OCI-LY1 (cell line): ENCODE results near the gene INHA.

Experiments used
- H2AFZ ChIP-seq: fragments of 200-600 bp; sonication (generic), shearing (Covaris generic); 2 replicates; pipeline ENCODE4 v1.6.0; 2014; ENCODE audit warnings: antibody characterized with exemption, mild to moderate bottlenecking, low read length
- H3F3A ChIP-seq: fragments of 200-600 bp; sonication (generic), shearing (Covaris generic); 2 replicates; pipeline ENCODE4 v1.6.0; 2014; ENCODE audit warnings: mild to moderate bottlenecking, antibody characterized with exemption, low read length, moderate library complexity; ENCODE audit not compliant: insufficient read depth
- H3K27ac ChIP-seq: fragments of 200-600 bp; sonication (generic); 2 replicates; pipeline ENCODE4 v1.5.1; 2014; ENCODE audit warnings: low read length, mixed run types, mild to moderate bottlenecking, low read depth; ENCODE audit not compliant: poor library complexity, severe bottlenecking
- H3K27me3 ChIP-seq: fragments of 200-600 bp; sonication (generic); 2 replicates; pipeline ENCODE4 v1.6.0; 2014; ENCODE audit warnings: antibody characterized with exemption, mild to moderate bottlenecking, low read length, moderate library complexity; ENCODE audit not compliant: insufficient read depth
- H3K36me3 ChIP-seq: fragments of 200-600 bp; sonication (generic); 2 replicates; pipeline ENCODE4 v1.6.1; 2014; ENCODE audit warnings: mild to moderate bottlenecking, antibody characterized with exemption, low read length, moderate library complexity, mixed read lengths; ENCODE audit not compliant: insufficient read depth
- H3K4me1 ChIP-seq: fragments of 200-600 bp; sonication (generic); 2 replicates; pipeline ENCODE4 v1.5.1; 2014; ENCODE audit warnings: mild to moderate bottlenecking, low read length, moderate library complexity; ENCODE audit not compliant: insufficient read depth, severe bottlenecking
- H3K4me2 ChIP-seq: fragments of 200-600 bp; sonication (generic), shearing (Covaris generic); 2 replicates; pipeline ENCODE4 v1.6.1; 2014; ENCODE audit warnings: low read length
- H3K4me3 ChIP-seq: fragments of 200-600 bp; sonication (generic); 2 replicates; pipeline ENCODE4 v1.5.1; 2014; ENCODE audit warnings: low read length, low read depth, mild to moderate bottlenecking, mixed read lengths; ENCODE audit not compliant: poor library complexity, severe bottlenecking
- H3K79me2 ChIP-seq: fragments of 200-600 bp; shearing (Covaris generic); 2 replicates; pipeline ENCODE4 v1.6.1; 2016; ENCODE audit warnings: mixed run types, low read length, mixed read lengths; ENCODE audit not compliant: insufficient read depth
- H3K9ac ChIP-seq: fragments of 200-600 bp; sonication (generic), shearing (Covaris generic); 2 replicates; pipeline ENCODE4 v1.6.1; 2014; ENCODE audit warnings: mild to moderate bottlenecking, low read length, mixed read lengths
- H3K9me2 ChIP-seq: fragments of 200-600 bp; sonication (generic), shearing (Covaris generic); 2 replicates; pipeline ENCODE4 v1.6.1; 2014; ENCODE audit warnings: low read depth, mild to moderate bottlenecking, low read length, mixed read lengths
- H3K9me3 ChIP-seq: fragments of 200-600 bp; shearing (Covaris generic); 2 replicates; pipeline ENCODE4 v1.6.1; 2014; ENCODE audit warnings: low read length, mixed read lengths
- H4K20me1 ChIP-seq: fragments of 200-600 bp; sonication (generic), shearing (Covaris generic); 2 replicates; pipeline ENCODE4 v1.6.0; 2016; ENCODE audit warnings: mild to moderate bottlenecking, low read length; ENCODE audit not compliant: insufficient read depth
- CTCF ChIP-seq: fragments of 200-600 bp; sonication (generic), shearing (Covaris generic); IDR thresholded peaks from 2 replicates; pipeline ENCODE4 v1.5.1; 2017; ENCODE audit warnings: mild to moderate bottlenecking, antibody characterized with exemption, low read length, moderate library complexity, mixed read lengths
- EZH2 ChIP-seq: fragments of 200-600 bp; sonication (generic), shearing (Covaris generic); IDR thresholded peaks from 2 replicates; pipeline ENCODE4 v1.8.0; 2017; ENCODE audit warnings: borderline replicate concordance, mixed run types, mild to moderate bottlenecking, antibody characterized with exemption, low read length, moderate library complexity, mixed read lengths

The INHA gene

DNA sequence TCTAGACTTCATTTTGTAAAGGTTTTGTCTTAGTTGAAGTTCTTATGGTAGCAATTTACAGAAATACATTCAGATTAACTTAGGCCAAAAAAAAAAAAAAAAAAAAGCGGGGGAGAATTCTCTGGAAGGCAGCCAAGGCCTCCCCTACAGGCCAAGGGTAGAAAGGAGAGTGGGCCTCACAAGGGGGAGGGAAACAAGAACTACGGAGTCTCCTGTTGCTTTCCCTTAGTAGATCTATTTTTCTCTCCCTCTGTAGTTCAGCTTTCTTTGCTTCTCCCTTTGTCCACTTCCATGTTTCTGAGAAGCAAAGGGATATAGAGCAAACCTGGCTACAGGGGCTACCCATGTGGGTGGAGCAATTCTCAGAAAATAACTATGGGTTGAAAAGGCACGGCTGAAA, 23.1 kb downstream of the INHA start:
- H3K9me2 ChIP-seq, result no peaks in the 10 kb centered on the region
- no peaks in the 10 kb centered on the region for H3K27me3 ChIP-seq
- no peaks in the 10 kb centered on the region for H3K9me3 ChIP-seq
- TF ChIP-seq CTCF (no peak), EZH2 (no peak)
- H3K4me1 ChIP-seq, result peaks cover 12% of the 10 kb centered on the region
- H3K79me2 ChIP-seq, result no peaks in the 10 kb centered on the region
- no peak overlapping the region for H3K4me2 ChIP-seq
- H3K27ac ChIP-seq, result no peak overlapping the region
- H4K20me1 ChIP-seq, result no peaks in the 10 kb centered on the region
- no peak overlapping the region for H3K4me3 ChIP-seq
- H3K36me3 ChIP-seq, result no peaks in the 10 kb centered on the region
- no peak overlapping the region for H3K9ac ChIP-seq
- no peak overlapping the region for H2AFZ ChIP-seq
- no peaks in the 10 kb centered on the region for H3F3A ChIP-seq

DNA sequence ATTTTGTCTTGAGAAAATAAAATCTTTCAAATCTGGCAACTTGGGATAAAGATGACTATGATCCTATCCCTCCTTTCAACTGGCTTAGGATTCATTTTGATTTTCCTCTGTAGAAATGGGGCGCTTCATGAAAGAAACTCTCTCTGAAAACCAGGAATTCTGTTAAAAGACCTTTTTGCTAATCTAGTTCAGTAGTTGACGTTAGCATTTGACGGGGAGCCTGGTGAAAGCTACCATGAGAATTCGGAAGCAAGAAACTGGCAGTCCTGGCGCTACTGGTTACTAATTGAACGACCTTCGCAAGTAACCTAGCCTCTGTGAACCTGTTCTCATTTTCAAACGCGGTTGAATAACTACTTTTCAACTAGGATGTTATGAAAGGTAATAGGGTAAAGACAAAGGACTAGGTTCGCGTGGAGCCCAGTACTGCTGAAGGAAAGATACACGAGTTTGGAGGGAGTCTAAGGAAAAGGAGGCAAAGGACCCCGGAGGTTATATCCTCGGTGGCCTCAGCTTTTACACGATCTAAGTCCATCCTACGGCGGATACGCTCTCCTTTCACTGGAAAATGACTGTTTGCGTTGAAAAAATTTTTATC, 24.9 kb downstream of the INHA start:
- Histone ChIP-seq H3K4me1 (peaks cover 12% of the 10 kb centered on the region), H3F3A (no peaks in the 10 kb centered on the region), H3K4me2 (peak overlapping the region; percentile 83), H3K9me3 (no peaks in the 10 kb centered on the region), H3K9me2 (no peaks in the 10 kb centered on the region), H3K9ac (peak overlapping the region; percentile 75), H3K27ac (peak overlapping the region; percentile 70), H3K4me3 (peak overlapping the region; percentile 69), H2AFZ (peak overlapping the region; percentile 17; the same call in 1 of the 2 replicates), H4K20me1 (no peaks in the 10 kb centered on the region), H3K27me3 (no peaks in the 10 kb centered on the region), H3K36me3 (peaks cover 6% of the 10 kb centered on the region; the same call in 1 of the 2 replicates), H3K79me2 (no peaks in the 10 kb centered on the region)
- TF ChIP-seq CTCF (no peak), EZH2 (no peak)

DNA sequence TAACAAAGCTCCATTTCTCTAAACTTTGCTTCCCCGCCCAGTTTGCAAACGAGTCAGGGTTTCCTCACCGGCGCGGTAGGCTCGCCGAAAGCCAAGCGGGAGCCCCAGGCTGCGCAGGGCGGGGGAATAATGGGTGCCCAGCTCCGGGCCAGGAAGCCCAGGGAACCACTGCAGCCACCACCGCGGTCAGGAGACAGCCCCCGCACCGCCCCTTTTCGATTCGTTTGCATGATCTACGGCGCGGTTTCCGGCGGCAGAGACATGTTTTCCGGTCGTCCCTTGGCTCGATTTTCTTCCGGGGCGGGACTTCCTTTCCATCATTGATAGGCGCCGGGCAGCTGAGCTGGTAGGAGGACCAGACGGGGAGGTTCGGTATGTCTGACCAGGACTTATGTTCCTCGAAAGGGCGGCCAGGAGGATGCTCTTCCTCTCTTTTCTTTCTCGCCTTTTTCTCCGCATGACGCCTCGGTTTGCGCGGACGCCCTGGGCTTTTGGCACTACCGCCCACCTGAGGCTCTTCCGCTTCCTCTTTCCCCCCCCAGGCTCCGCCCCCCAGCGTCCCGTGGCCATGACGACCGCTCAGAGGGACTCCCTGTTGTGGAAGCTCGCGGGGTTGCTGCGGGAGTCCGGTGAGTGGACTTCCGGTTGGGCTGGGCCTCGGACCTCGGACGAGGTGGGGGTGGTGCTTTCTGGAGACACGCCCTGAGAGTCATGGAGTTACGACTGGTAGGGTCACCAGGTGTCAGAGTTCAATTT, 25.6 kb downstream of the INHA start, which contains the start of gene STK11IP:
TSS of gene STK11IP (plus strand) at position 306 of the 756 bp plus-strand sequence. CDS start at position 569, 263 bp downstream.
- no peaks in the 10 kb centered on the region for H3K9me3 ChIP-seq
- H3K4me2 ChIP-seq, result peak within 1 kb of the TSS; percentile 83
- H3K4me1 ChIP-seq, result peaks cover 12% of the 10 kb centered on the region
- H3K79me2 ChIP-seq, result no peaks in the 10 kb centered on the region
- H3K4me3 ChIP-seq, result peak within 1 kb of the TSS; percentile 69
- H3K27me3 ChIP-seq, result no peaks in the 10 kb centered on the region
- peak within 1 kb of the TSS; percentile 70 for H3K27ac ChIP-seq
- TF ChIP-seq CTCF (no peak), EZH2 (no peak)
- H3K36me3 ChIP-seq, result peaks cover 8% of the 10 kb centered on the region; the same call in 1 of the 2 replicates
- no peaks in the 10 kb centered on the region for H4K20me1 ChIP-seq
- peak within 1 kb of the TSS; percentile 38; the same call in 1 of the 2 replicates for H2AFZ ChIP-seq
- no peaks in the 10 kb centered on the region for H3K9me2 ChIP-seq
- peak within 1 kb of the TSS; percentile 75 for H3K9ac ChIP-seq
- H3F3A ChIP-seq, result no peaks in the 10 kb centered on the region
